NB4 (cell line): ENCODE results near the gene ITGB3.

ENCODE experiments used
- MAX ChIP-seq: IDR thresholded peaks from 2 replicates; pipeline ENCODE4 v1.6.1; 2011; ENCODE audit warnings: low read depth, low read length
- POLR2A ChIP-seq: IDR thresholded peaks from 2 replicates; pipeline ENCODE4 v1.6.1; 2011; ENCODE audit warnings: mild to moderate bottlenecking; ENCODE audit not compliant: insufficient read length; ENCODE audit errors: extremely low read depth
- TF ChIP-seq, protein P1 (sequence below): IDR thresholded peaks from one replicate; pipeline ENCODE4 v1.5.1; 2012; ENCODE audit warnings: low read depth, low read length

DNA sequence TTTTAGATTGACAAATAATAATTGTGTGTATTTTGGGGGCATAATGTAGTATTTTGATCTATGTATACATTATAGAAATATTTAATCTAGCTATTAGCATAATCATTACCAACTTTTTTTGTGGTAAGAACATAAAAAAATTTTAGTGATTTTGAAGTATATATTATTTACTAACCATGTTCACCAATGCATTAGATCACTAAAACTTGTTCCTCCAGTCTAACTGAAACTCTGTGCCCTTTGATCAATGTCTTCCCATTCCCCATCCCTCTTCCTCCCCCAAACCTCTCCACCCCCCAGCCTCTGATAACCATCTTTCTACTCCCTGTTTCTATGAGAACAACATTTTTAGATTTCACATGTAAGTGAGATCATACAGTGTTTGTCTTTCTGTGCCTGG, 78.7 kb downstream of the ITGB3 start:
- TF ChIP-seq, protein P1, sequence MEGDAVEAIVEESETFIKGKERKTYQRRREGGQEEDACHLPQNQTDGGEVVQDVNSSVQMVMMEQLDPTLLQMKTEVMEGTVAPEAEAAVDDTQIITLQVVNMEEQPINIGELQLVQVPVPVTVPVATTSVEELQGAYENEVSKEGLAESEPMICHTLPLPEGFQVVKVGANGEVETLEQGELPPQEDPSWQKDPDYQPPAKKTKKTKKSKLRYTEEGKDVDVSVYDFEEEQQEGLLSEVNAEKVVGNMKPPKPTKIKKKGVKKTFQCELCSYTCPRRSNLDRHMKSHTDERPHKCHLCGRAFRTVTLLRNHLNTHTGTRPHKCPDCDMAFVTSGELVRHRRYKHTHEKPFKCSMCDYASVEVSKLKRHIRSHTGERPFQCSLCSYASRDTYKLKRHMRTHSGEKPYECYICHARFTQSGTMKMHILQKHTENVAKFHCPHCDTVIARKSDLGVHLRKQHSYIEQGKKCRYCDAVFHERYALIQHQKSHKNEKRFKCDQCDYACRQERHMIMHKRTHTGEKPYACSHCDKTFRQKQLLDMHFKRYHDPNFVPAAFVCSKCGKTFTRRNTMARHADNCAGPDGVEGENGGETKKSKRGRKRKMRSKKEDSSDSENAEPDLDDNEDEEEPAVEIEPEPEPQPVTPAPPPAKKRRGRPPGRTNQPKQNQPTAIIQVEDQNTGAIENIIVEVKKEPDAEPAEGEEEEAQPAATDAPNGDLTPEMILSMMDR, result no peak
- no peak for TF ChIP-seq MAX
- no peak for TF ChIP-seq POLR2A
